Panc1 (cell line): ENCODE measurements around the gene PAPOLG. TPM values are rescaled to one million over a fixed set of nuclear protein-coding genes. Genes with fewer than 3 reads are reported as not detected.

Experiments used
- ATAC-seq: fragments of 200-7000 bp; cut with Tn5 transposase; 2 replicates; pipeline ENCODE4 v1.9.1; 2020; ENCODE audit warnings: mild to moderate bottlenecking, moderate library complexity
- BruUV-seq: library from RNA; stranded (reverse); fragments of 400-500 nt; replicated peaks from 2 replicates; lab custom pipeline; 2021; lab: Mats Ljungman, UMichigan
- CTCF ChIA-PET: fragments of 300-600 bp; sonication (Branson Sonifier 250); formaldehyde crosslinking; loops from one replicate; lab custom pipeline; 2022; ENCODE audit warnings: antibody characterized with exemption; lab: Charles Lee
- POLR2A ChIA-PET: fragments of 300-600 bp; sonication (Branson Sonifier 250); formaldehyde crosslinking; loops from one replicate; lab custom pipeline; 2022; ENCODE audit warnings: antibody characterized with exemption; lab: Charles Lee
- DNase-seq: peaks from one replicate; pipeline ENCODE4 v3.0.0-alpha.2; 2010; ENCODE audit warnings: low read depth, low spot score
- H3K27ac ChIP-seq: 2 replicates; pipeline ENCODE4 v1.5.1; 2011; ENCODE audit warnings: mild to moderate bottlenecking, low read length, inconsistent platforms
- H3K27me3 ChIP-seq: fragments of 200-500 bp; sonication (Bioruptor generic); 2 replicates; pipeline ENCODE4 v1.6.0; 2014; ENCODE audit warnings: low read length, inconsistent platforms; ENCODE audit not compliant: control insufficient read depth, insufficient read depth
- H3K36me3 ChIP-seq: fragments of 200-500 bp; sonication (Bioruptor generic); 2 replicates; pipeline ENCODE4 v1.5.1; 2014; ENCODE audit warnings: inconsistent platforms, mild to moderate bottlenecking, low read length, moderate library complexity; ENCODE audit not compliant: control insufficient read depth, insufficient read depth
- H3K4me1 ChIP-seq: 2 replicates; pipeline ENCODE4 v1.5.1; 2011; ENCODE audit warnings: inconsistent platforms, mild to moderate bottlenecking, low read length, moderate library complexity; ENCODE audit not compliant: control insufficient read depth, insufficient read depth
- H3K4me3 ChIP-seq, 2 experiments: 2 replicates each; pipeline ENCODE4 v1.5.1; 2011 to 2012; ENCODE audit warnings: low read depth in 2 of 2, low read length in 2 of 2, mild to moderate bottlenecking in 2 of 2, inconsistent platforms in 1 of 2, moderate library complexity in 1 of 2
- H3K9me3 ChIP-seq: fragments of 200-500 bp; sonication (Bioruptor generic); 2 replicates; pipeline ENCODE4 v1.5.1; 2014; ENCODE audit warnings: low read depth, mild to moderate bottlenecking, inconsistent platforms, low read length, moderate library complexity; ENCODE audit not compliant: control insufficient read depth, insufficient read depth
- POLR2AphosphoS5 ChIP-seq: IDR thresholded peaks from 2 replicates; pipeline ENCODE4 v1.6.1; 2012; ENCODE audit warnings: mild to moderate bottlenecking, low read depth, low read length, moderate library complexity
- SIN3A ChIP-seq: IDR thresholded peaks from 2 replicates; pipeline ENCODE4 v1.6.1; 2012; ENCODE audit warnings: low read depth, mild to moderate bottlenecking, low read length, moderate library complexity, borderline replicate concordance; ENCODE audit not compliant: insufficient read depth
- TCF7L2 ChIP-seq: IDR thresholded peaks from 2 replicates; pipeline ENCODE4 v1.6.1; 2011; ENCODE audit warnings: mild to moderate bottlenecking, low read depth, low read length, inconsistent platforms
- in situ Hi-C: cut with HindIII; loops from 2 replicates; pipeline ENCODE4 v1.10.0; 2016; ENCODE audit warnings: low sequenced_read_pairs, low pct_unique_long_range_greater_than_20kb
- intact Hi-C: fragments of 100-400 bp; cut with micrococcal nuclease; formaldehyde crosslinking; loops from one replicate; pipeline ENCODE4 v1.10.0; 2022; ENCODE audit not compliant: unreplicated experiment
- total RNA-seq: library from RNA; stranded (reverse); gene quantifications from one replicate; pipeline ENCODE4 v1.2.1, GENCODE V29; 2021; ENCODE audit not compliant: unreplicated experiment
- TF ChIP-seq, protein P1 (sequence below), 2 experiments: IDR thresholded peaks; 2 replicates each; pipeline ENCODE4 v1.6.1; 2011 to 2012; ENCODE audit warnings: low read depth in 2 of 2, control low read depth in 1 of 2, low read length in 1 of 2, mild to moderate bottlenecking in 1 of 2, moderate library complexity in 1 of 2; ENCODE audit not compliant: insufficient read depth in 1 of 2
- TF ChIP-seq, protein P2 (sequence below): fragments of 450-650 bp; IDR thresholded peaks from 2 replicates; pipeline ENCODE4 v1.5.1; 2017; ENCODE audit warnings: mild to moderate bottlenecking

Gene PAPOLG
- total RNA-seq, 1 experiment from 2014 or later = 10.9 TPM

DNA sequence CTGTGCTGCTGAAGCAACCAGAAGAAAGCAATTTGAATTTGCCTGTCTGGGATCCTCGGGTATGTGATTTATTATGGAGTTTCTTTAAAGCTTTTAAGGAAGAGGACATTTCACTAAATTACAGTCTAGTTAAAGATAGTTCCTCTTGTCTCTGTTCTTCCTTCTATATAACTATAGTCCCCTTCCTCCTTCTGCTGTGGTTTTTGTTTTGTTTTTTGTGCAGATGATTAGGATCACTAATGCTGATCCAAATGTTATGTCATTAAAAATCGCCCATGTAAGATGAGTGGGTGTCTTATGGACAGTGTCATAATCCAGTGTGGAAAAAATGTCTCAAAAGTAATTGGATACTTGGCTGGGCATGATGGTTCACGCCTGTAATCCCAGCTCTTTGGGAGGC, 24.7 kb downstream of the PAPOLG start:
- POLR2A ChIA-PET = no interaction called here
- no TSS peak for BruUV-seq

DNA sequence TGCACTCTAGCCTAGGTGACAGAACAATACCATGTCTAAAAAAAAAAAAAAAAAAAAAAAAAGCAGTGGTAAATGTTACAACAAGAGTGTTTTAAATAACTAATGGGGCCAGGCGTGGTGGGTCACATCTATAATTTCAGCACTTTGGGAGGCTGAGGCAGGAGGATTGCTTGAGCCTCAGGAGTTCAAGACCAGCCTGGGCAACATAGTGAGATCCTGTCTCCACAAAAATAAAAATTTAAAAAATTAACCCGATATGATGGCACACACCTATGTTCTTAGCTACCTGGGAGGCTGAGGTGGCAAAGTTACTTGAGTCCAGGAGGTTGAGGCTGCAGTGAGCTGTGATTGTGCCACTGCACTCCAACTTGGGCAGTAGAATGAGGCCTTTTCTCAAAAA, 37.1 kb downstream of the PAPOLG start:
- no peak overlapping the region for H3K4me3 ChIP-seq
- H3K9me3 ChIP-seq = no peaks in the 10 kb centered on the region
- intact Hi-C loops (loop anchor here (10.0 kb wide), 1 partner anchor 92 kb away; the partner anchor contains the start of gene REL), in situ Hi-C loops (no loop called here)
- POLR2A ChIA-PET = interaction anchor here (0.6 kb wide), 1 partner anchor 25 kb away, joined by 7 read pairs; no protein-coding TSS in a partner anchor
- no peaks in the 10 kb centered on the region for H3K4me1 ChIP-seq
- DNase-seq = no peak
- H3K27ac ChIP-seq = no peak overlapping the region
- ATAC-seq = no peak
- BruUV-seq = no TSS peak
- TF ChIP-seq TCF7L2 (no peak), POLR2AphosphoS5 (no peak), SIN3A (no peak)
- TF ChIP-seq, protein P1, sequence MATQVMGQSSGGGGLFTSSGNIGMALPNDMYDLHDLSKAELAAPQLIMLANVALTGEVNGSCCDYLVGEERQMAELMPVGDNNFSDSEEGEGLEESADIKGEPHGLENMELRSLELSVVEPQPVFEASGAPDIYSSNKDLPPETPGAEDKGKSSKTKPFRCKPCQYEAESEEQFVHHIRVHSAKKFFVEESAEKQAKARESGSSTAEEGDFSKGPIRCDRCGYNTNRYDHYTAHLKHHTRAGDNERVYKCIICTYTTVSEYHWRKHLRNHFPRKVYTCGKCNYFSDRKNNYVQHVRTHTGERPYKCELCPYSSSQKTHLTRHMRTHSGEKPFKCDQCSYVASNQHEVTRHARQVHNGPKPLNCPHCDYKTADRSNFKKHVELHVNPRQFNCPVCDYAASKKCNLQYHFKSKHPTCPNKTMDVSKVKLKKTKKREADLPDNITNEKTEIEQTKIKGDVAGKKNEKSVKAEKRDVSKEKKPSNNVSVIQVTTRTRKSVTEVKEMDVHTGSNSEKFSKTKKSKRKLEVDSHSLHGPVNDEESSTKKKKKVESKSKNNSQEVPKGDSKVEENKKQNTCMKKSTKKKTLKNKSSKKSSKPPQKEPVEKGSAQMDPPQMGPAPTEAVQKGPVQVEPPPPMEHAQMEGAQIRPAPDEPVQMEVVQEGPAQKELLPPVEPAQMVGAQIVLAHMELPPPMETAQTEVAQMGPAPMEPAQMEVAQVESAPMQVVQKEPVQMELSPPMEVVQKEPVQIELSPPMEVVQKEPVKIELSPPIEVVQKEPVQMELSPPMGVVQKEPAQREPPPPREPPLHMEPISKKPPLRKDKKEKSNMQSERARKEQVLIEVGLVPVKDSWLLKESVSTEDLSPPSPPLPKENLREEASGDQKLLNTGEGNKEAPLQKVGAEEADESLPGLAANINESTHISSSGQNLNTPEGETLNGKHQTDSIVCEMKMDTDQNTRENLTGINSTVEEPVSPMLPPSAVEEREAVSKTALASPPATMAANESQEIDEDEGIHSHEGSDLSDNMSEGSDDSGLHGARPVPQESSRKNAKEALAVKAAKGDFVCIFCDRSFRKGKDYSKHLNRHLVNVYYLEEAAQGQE (IDR thresholded peaks at IDR 0.05; ENCODE audit: insufficient read depth in 1 of 2, low read depth in 2 of 2, low read length in 1 of 2) = no peak
- TF ChIP-seq, protein P2, sequence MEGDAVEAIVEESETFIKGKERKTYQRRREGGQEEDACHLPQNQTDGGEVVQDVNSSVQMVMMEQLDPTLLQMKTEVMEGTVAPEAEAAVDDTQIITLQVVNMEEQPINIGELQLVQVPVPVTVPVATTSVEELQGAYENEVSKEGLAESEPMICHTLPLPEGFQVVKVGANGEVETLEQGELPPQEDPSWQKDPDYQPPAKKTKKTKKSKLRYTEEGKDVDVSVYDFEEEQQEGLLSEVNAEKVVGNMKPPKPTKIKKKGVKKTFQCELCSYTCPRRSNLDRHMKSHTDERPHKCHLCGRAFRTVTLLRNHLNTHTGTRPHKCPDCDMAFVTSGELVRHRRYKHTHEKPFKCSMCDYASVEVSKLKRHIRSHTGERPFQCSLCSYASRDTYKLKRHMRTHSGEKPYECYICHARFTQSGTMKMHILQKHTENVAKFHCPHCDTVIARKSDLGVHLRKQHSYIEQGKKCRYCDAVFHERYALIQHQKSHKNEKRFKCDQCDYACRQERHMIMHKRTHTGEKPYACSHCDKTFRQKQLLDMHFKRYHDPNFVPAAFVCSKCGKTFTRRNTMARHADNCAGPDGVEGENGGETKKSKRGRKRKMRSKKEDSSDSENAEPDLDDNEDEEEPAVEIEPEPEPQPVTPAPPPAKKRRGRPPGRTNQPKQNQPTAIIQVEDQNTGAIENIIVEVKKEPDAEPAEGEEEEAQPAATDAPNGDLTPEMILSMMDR = no peak
- H3K36me3 ChIP-seq = peaks cover 24% of the 10 kb centered on the region
- no peaks in the 10 kb centered on the region for H3K27me3 ChIP-seq
- CTCF ChIA-PET = no interaction called here

More for the DNA sequence above, 24.7 kb downstream of the PAPOLG start:
- H3K4me1 ChIP-seq = no peaks in the 10 kb centered on the region
- no peaks in the 10 kb centered on the region for H3K9me3 ChIP-seq
- intact Hi-C loops (loop anchor here (10.0 kb wide), 1 partner anchor 76 kb away; no protein-coding TSS in a partner anchor), in situ Hi-C loops (no loop called here)
- ATAC-seq (no peak), DNase-seq (no peak)
- peaks cover 18% of the 10 kb centered on the region; the same call in 1 of the 2 replicates for H3K36me3 ChIP-seq
- no peaks in the 10 kb centered on the region for H3K27me3 ChIP-seq
- TF ChIP-seq, protein P2 = no peak
- TF ChIP-seq SIN3A (no peak), POLR2AphosphoS5 (no peak), TCF7L2 (no peak)
- TF ChIP-seq, protein P1 (IDR thresholded peaks at IDR 0.05; ENCODE audit: insufficient read depth in 1 of 2, low read depth in 2 of 2, low read length in 1 of 2) = no peak
- H3K27ac ChIP-seq = no peak overlapping the region
- no peak overlapping the region for H3K4me3 ChIP-seq
- CTCF ChIA-PET = interaction anchor here (0.7 kb wide), 1 partner anchor 106 kb away, joined by 5 read pairs; no protein-coding TSS in a partner anchor
